Upper lobe of left lung (tissue), 6 donors: ENCODE data around the gene SMOC1. TPM values are rescaled to one million over a fixed set of nuclear protein-coding genes. Genes with fewer than 3 reads are reported as not detected.

Experiments used
- ATAC-seq, 2 donors: fragments of 200-7000 bp; cut with Tn5 transposase; one replicate each; pipeline ENCODE4 v1.9.1; 2022; ENCODE audit warnings: mild to moderate bottlenecking in 2 of 2, moderate library complexity in 2 of 2; ENCODE audit not compliant: low FRiP score in 2 of 2
- DNase-seq, 2 donors: peaks; one replicate each; pipeline ENCODE4 v3.0.0-alpha.2; 2019 to 2020
- H3K27ac ChIP-seq, 4 donors: fragments of 200-600 bp; sonication (generic); one replicate each; pipeline ENCODE4 v1.5.1; 2016 to 2019
- H3K27me3 ChIP-seq, 4 donors: fragments of 200-600 bp; sonication (generic); one replicate each; pipeline ENCODE4 v1.5.1; 2017 to 2019
- H3K36me3 ChIP-seq, 4 donors: fragments of 200-600 bp; sonication (generic); one replicate each; pipeline ENCODE4 v1.5.1; 2016 to 2019
- H3K4me1 ChIP-seq, 4 donors: fragments of 200-600 bp; sonication (generic); one replicate each; pipeline ENCODE4 v1.5.1; 2018 to 2019
- H3K4me3 ChIP-seq, 4 donors: fragments of 200-600 bp; sonication (generic); one replicate each; pipeline ENCODE4 v1.5.1; 2017 to 2019; ENCODE audit warnings: mild to moderate bottlenecking in 2 of 4, moderate library complexity in 1 of 4
- H3K9me3 ChIP-seq, 4 donors: fragments of 200-600 bp; sonication (generic); one replicate each; pipeline ENCODE4 v1.5.1; 2018 to 2019
- EP300 ChIP-seq, 4 donors: sonication (generic); formaldehyde crosslinking; IDR thresholded peaks; one replicate each; pipeline ENCODE4 v1.5.1; 2017; ENCODE audit warnings: antibody characterized with exemption in 4 of 4, control low read depth in 2 of 4
- POLR2A ChIP-seq, 4 donors: fragments of 450-650 bp; IDR thresholded peaks; one replicate each; pipeline ENCODE4 v1.5.1; 2016 to 2017; ENCODE audit warnings: antibody characterized with exemption in 4 of 4, mild to moderate bottlenecking in 2 of 4
- POLR2AphosphoS5 ChIP-seq, 2 donors: sonication (generic); formaldehyde crosslinking; IDR thresholded peaks; one replicate each; pipeline ENCODE4 v1.5.1; 2017; ENCODE audit warnings: antibody characterized with exemption in 2 of 2
- WGBS, 2 donors: methylation state at CpG; one replicate each; pipeline ENCODE4 v1.1.5; 2017 to 2018; 5-methylcytosine and 5-hydroxymethylcytosine counted together
- total RNA-seq, 6 donors: library from RNA; depleted of rRNA in 4 of 6; stranded (reverse); fragments of >200 nt in 4 of 6; gene quantifications; one replicate each; pipeline versions ENCODE4 v1.1.0 to v1.2.1, GENCODE V29; 2016 to 2021
- TF ChIP-seq, protein P1 (sequence below), 6 experiments: fragments of 450-650 bp in 4 of 6; fragments of 200-600 bp in 2 of 6; sonication (generic) in 2 of 6; IDR thresholded peaks; one replicate each; pipeline ENCODE4 v1.5.1; 2016 to 2019; ENCODE audit warnings: antibody characterized with exemption in 6 of 6
- donor health status: DM: no; HTN: no; CAD: no; lungs with moderate emphysema.
- donor health status: DM: no; HTN: yes; CAD: no; lungs with severe emphysema.

SMOC1 gene
- total RNA-seq, 6 donors from 2014 or later: 0.22 to 1.3 (median 0.61) TPM; not detected in 1

DNA sequence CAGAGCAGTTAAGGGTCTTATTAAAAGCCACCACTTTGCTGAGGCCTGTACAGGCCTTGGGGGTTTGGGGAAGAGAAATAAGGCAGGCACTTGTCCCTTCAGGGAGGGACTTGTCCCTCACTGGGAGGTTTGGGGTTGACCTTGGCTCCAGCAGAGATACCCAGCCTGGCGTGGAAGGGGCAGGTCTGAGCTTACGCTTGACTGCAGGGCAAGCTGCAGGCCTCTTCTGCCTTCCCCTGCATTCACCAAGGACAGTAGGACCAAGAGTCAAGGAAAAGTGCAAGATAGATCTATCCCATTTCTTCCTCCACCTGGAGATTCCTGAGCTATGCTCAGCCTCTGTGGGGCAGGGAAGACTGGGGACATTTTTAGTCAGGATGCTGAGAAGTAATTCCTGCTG is 154.3 kb downstream of the SMOC1 start:
- 88 to 90% methylated on average over 2 of the region's 2 CpGs for WGBS, 2 donors
- DNase-seq: no peak

DNA sequence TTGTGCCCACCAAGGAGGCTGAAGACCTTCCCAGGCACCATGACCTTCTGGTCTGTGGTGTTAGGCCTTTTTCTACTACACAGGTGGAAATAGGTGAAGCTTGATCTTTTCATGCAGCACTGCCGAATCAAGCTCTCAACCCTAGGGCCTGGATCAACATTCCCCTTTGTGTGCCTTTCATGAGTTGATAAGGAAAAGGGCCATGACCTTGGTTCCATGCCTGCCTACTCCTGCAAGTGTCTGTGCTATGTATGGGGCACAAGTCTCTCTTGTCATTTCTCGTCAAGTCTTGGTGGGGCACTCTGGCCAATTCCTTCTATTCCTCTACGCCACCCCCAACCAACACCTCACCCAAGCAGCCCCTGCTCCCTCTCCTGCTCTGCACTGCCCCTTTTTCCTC is 155.0 kb downstream of the SMOC1 start:
- TF ChIP-seq EP300 (IDR thresholded peaks at IDR 0.05): no peak
- TF ChIP-seq, protein P1, sequence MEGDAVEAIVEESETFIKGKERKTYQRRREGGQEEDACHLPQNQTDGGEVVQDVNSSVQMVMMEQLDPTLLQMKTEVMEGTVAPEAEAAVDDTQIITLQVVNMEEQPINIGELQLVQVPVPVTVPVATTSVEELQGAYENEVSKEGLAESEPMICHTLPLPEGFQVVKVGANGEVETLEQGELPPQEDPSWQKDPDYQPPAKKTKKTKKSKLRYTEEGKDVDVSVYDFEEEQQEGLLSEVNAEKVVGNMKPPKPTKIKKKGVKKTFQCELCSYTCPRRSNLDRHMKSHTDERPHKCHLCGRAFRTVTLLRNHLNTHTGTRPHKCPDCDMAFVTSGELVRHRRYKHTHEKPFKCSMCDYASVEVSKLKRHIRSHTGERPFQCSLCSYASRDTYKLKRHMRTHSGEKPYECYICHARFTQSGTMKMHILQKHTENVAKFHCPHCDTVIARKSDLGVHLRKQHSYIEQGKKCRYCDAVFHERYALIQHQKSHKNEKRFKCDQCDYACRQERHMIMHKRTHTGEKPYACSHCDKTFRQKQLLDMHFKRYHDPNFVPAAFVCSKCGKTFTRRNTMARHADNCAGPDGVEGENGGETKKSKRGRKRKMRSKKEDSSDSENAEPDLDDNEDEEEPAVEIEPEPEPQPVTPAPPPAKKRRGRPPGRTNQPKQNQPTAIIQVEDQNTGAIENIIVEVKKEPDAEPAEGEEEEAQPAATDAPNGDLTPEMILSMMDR (IDR thresholded peaks at IDR 0.05): no peak
- no peak for TF ChIP-seq POLR2A (IDR thresholded peaks at IDR 0.05)
- no peak for TF ChIP-seq POLR2AphosphoS5 (IDR thresholded peaks at IDR 0.05)
- no peaks in the 10 kb centered on the region for H3K9me3 ChIP-seq
- ATAC-seq (no peak), DNase-seq (no peak)
- 85 to 89% methylated on average over 3 of the region's 3 CpGs for WGBS, 2 donors
- no peaks in the 10 kb centered on the region for H3K27me3 ChIP-seq
- no peak overlapping the region for H3K27ac ChIP-seq
- H3K4me1 ChIP-seq: no peaks in the 10 kb centered on the region
- no peak overlapping the region for H3K4me3 ChIP-seq
- H3K36me3 ChIP-seq: no peaks in the 10 kb centered on the region

More for the DNA sequence above, 154.3 kb downstream of the SMOC1 start:
- Histone ChIP-seq H3K27me3 (no peaks in the 10 kb centered on the region), H3K36me3 (no peaks in the 10 kb centered on the region), H3K9me3 (no peaks in the 10 kb centered on the region), H3K4me1 (no peaks in the 10 kb centered on the region), H3K4me3 (no peak overlapping the region), H3K27ac (no peak overlapping the region)
- TF ChIP-seq POLR2AphosphoS5 (IDR thresholded peaks at IDR 0.05): no peak
- ATAC-seq: no peak

DNA sequence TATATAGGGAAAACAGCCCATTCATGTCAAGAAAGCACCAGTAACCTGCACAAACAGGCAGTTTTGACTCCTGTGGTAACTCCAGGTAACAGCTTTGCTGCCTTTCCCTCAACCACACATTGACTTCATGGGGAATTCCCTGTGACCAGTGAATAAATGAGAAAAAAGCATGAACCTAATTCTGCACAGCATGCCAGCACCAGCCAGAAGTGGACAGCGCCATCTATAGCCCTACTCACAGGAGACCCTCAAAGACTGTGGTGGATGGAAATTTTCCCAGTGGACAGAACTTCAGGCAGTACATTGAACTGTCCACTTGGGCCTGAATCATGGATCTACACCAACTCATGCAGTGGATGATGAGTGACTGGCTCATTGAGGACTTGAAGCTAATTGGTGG is 157.4 kb downstream of the SMOC1 start:
- H3K9me3 ChIP-seq: no peaks in the 10 kb centered on the region
- H3K27me3 ChIP-seq: no peaks in the 10 kb centered on the region
- no peak for DNase-seq
- no peaks in the 10 kb centered on the region for H3K36me3 ChIP-seq
- no peak overlapping the region for H3K27ac ChIP-seq
- H3K4me1 ChIP-seq: no peaks in the 10 kb centered on the region
- 0 to 40% methylated on average over 1 of the region's 1 CpG for whole genome bisulfite sequencing, 2 donors
- no peak overlapping the region for H3K4me3 ChIP-seq
- no peak for ATAC-seq
- TF ChIP-seq POLR2AphosphoS5 (IDR thresholded peaks at IDR 0.05): no peak

DNA sequence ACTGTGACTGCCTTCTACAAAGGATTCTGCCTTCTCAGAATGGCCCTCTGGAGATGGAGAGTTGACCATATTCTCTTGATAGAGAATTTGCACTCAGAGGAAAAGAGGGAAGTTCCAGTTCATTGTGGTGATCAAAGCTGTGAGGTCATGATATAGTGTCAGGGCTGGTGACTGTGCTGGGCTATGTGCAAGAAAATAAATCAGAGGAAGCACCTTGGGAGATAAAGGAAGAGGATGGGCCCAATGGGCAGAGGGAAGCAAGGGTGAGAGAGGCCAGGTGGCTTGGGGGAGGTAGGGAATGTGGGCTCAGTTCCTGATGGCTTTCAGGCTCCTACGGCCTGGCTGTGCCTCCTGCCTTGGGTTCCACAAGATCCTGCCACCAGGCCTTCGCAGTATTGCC is 163.8 kb downstream of the SMOC1 start:
- H3K4me3 ChIP-seq: no peak overlapping the region
- no peak for ATAC-seq

DNA sequence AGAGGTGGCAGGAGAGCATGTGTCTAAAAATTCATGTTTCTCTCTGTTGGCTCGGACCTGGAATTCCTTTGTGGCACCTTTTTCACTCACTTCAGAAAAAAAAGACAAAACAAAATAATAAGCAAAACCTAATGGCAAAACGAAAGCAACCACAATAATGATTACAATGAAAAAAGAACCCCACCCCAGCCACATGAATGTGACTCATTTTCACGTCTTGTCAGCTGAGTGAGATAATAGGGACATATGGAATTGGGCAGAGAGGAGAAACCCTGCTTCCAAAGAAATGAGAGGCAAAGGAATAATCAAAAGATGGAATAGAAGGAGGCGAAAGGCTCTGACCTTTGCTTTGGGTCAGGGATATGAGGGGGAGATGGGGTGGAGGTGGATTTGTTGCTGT is 166.1 kb downstream of the SMOC1 start:
- DNase-seq: no peak
- Histone ChIP-seq H3K27me3 (no peaks in the 10 kb centered on the region), H3K27ac (no peak overlapping the region), H3K36me3 (no peaks in the 10 kb centered on the region), H3K4me1 (no peaks in the 10 kb centered on the region), H3K9me3 (no peaks in the 10 kb centered on the region), H3K4me3 (no peak overlapping the region)
- ATAC-seq: no peak
- TF ChIP-seq, protein P1 (IDR thresholded peaks at IDR 0.05): no peak
- no peak for TF ChIP-seq POLR2A (IDR thresholded peaks at IDR 0.05)
- TF ChIP-seq POLR2AphosphoS5 (IDR thresholded peaks at IDR 0.05): no peak
- no peak for TF ChIP-seq EP300 (IDR thresholded peaks at IDR 0.05)
- 75 to 78% methylated on average over 4 of the region's 4 CpGs for WGBS, 2 donors

More for the DNA sequence above, 163.8 kb downstream of the SMOC1 start:
- H3K27me3 ChIP-seq: no peaks in the 10 kb centered on the region
- TF ChIP-seq, protein P1 (IDR thresholded peaks at IDR 0.05): no peak
- TF ChIP-seq POLR2AphosphoS5 (IDR thresholded peaks at IDR 0.05) (no peak), POLR2A (IDR thresholded peaks at IDR 0.05) (no peak), EP300 (IDR thresholded peaks at IDR 0.05) (no peak)
- 83 to 84% methylated on average over 2 of the region's 2 CpGs for WGBS, 2 donors
- no peak overlapping the region for H3K27ac ChIP-seq
- H3K36me3 ChIP-seq: no peaks in the 10 kb centered on the region
- DNase-seq: no peak
- H3K9me3 ChIP-seq: no peaks in the 10 kb centered on the region
- no peaks in the 10 kb centered on the region for H3K4me1 ChIP-seq

DNA sequence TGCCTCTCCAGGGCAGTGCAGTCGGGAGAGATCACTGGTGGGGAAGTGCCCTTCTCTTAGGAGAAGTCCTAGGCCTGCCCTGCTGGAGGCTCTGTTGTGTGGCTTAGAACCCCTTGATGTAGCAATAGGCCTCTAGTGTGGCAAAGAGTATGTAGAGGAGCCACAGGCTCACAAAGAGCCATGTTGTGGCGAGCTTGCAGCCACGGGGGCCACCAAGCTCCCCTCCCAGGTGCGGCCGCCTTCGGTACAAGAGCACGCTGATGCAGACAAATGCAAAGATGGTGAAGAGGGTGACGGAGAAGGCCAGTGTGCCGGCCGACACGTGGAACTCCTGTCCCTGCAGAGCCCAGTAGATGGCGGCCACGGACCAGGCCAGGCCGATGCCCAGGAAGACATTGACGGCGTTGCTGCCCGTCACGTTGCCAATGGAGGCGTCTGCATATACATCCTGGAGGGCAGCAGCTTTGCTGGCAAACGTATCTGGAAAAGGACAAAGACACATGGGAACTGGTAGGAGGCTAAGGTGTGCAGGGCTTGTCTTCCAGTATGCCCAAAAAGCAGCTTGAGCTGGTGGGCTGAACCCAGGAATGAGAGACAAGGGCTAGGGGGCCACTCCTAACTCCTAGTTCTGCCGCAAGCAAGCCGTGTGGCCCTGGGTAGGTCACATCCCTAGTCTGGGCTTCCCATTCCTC is 166.8 kb downstream of the SMOC1 start:
- Histone ChIP-seq H3K27me3 (no peaks in the 10 kb centered on the region), H3K36me3 (no peaks in the 10 kb centered on the region), H3K27ac (no peak overlapping the region), H3K4me3 (no peak overlapping the region), H3K4me1 (no peaks in the 10 kb centered on the region), H3K9me3 (no peaks in the 10 kb centered on the region)
- DNase-seq (peak; percentile 58 to 83), ATAC-seq (peak; percentile 64 to 65)
- WGBS, 2 donors: 31 to 40% methylated on average over 17 to 22 of the region's 22 CpGs
- TF ChIP-seq EP300 (IDR thresholded peaks at IDR 0.05) (no peak), POLR2A (IDR thresholded peaks at IDR 0.05) (no peak), POLR2AphosphoS5 (IDR thresholded peaks at IDR 0.05) (no peak)
- TF ChIP-seq, protein P1 (IDR thresholded peaks at IDR 0.05): peak; percentile 34 to 80 (median 60)
